K562 (cell line): ENCODE results near the gene VWA7. TPM values are rescaled to one million over a fixed set of nuclear protein-coding genes. Genes with fewer than 3 reads are reported as not detected.
"Not testable (repeated sequence)": the region's sequence is repeated elsewhere in the genome, so short reads cannot be mapped to it uniquely, and the experiment has no call there.

Source experiments
- ATAC-seq: fragments of 200-7000 bp; cut with Tn5 transposase; 3 replicates; pipeline ENCODE4 v1.9.1; 2020; ENCODE audit warnings: moderate library complexity
- BruUV-seq: library from RNA; stranded (reverse); fragments of 400-500 nt; replicated peaks from 2 replicates; lab custom pipeline; 2021; lab: Mats Ljungman, UMichigan
- CTCF ChIA-PET: fragments of 300-600 bp; formaldehyde crosslinking; extraction: SDS; loops from one replicate; lab custom pipeline; 2021; ENCODE audit warnings: low intra/inter-chr PET ratio; lab: Yijun Ruan, JAX
- POLR2A ChIA-PET: fragments of 300-600, 350-650 bp; sonication (Branson Sonifier 250); formaldehyde crosslinking; extraction: SDS; loops from one replicate; lab custom pipeline; 2021; ENCODE audit warnings: antibody characterized with exemption, inconsistent platforms; lab: Yijun Ruan, JAX
- DNase-seq, 4 experiments: peaks; one replicate each; pipeline versions ENCODE4 v3.0.0 to v3.0.0-alpha.2; 2011 to 2018; ENCODE audit warnings: low spot score in 3 of 4, mixed read lengths in 3 of 4; ENCODE audit errors: extremely low read depth in 1 of 4
- FAIRE-seq: peaks from 2 replicates; lab custom pipeline; 2011; peaks lifted over from hg19 to GRCh38; lab: Jason Lieb, UNC
- H2AFZ ChIP-seq: 2 replicates; pipeline ENCODE4 v1.6.0; 2011; ENCODE audit warnings: low read depth, low read length, control low read depth, inconsistent platforms
- H3K27ac ChIP-seq: fragments of 200-600 bp; 3 replicates; pipeline ENCODE4 v1.8.0; 2011; ENCODE audit warnings: low read depth, mild to moderate bottlenecking, control low read depth, inconsistent platforms, low read length, moderate library complexity, mixed read lengths; ENCODE audit errors: extremely low read depth
- H3K27me3 ChIP-seq, 2 experiments: fragments of 300-600 bp in 1 of 2; 2 replicates in 1 of 2; 3 replicates in 1 of 2; pipeline versions ENCODE4 v1.6.0 to v1.8.0; 2011; ENCODE audit warnings: inconsistent platforms in 2 of 2, low read length in 2 of 2, mild to moderate bottlenecking in 1 of 2, mixed read lengths in 1 of 2, moderate library complexity in 1 of 2; ENCODE audit not compliant: control insufficient read depth in 2 of 2, insufficient read depth in 2 of 2
- H3K36me3 ChIP-seq: fragments of 300-600 bp; 3 replicates; pipeline ENCODE4 v1.8.0; 2011; ENCODE audit warnings: mild to moderate bottlenecking, low read length, inconsistent platforms; ENCODE audit not compliant: control insufficient read depth, insufficient read depth
- H3K4me1 ChIP-seq, 2 experiments: fragments of 200-600 bp in 1 of 2; replicated peaks in 1 of 2; 2 replicates in 1 of 2; 3 replicates in 1 of 2; pipeline versions ENCODE4 v1.5.1 to v1.8.0; 2011; ENCODE audit warnings: inconsistent platforms in 2 of 2, low read length in 2 of 2, mild to moderate bottlenecking in 1 of 2, mixed read lengths in 1 of 2, moderate library complexity in 1 of 2; ENCODE audit not compliant: control insufficient read depth in 2 of 2, insufficient read depth in 2 of 2
- H3K4me2 ChIP-seq: 2 replicates; pipeline ENCODE4 v1.6.1; 2011; ENCODE audit warnings: low read length, control low read depth, inconsistent platforms, mixed read lengths; ENCODE audit not compliant: insufficient read depth
- H3K4me3 ChIP-seq: fragments of 200-600 bp; sonication (generic), shearing (Covaris generic); 2 replicates; pipeline ENCODE4 v1.5.1; 2016; ENCODE audit warnings: control low read depth, inconsistent platforms
- H3K79me2 ChIP-seq: fragments of 200-600 bp; 3 replicates; pipeline ENCODE4 v1.8.0; 2011; ENCODE audit warnings: low read length, inconsistent platforms; ENCODE audit not compliant: control insufficient read depth, insufficient read depth
- H3K9ac ChIP-seq, 2 experiments: 2 replicates each; pipeline versions ENCODE4 v1.6.0 to v1.6.1; 2011; ENCODE audit warnings: low read depth in 2 of 2, low read length in 2 of 2, control low read depth in 1 of 2, inconsistent platforms in 1 of 2, mild to moderate bottlenecking in 1 of 2, mixed read lengths in 1 of 2; ENCODE audit not compliant: insufficient read depth in 1 of 2
- H3K9me1 ChIP-seq: one replicate; pipeline ENCODE4 v1.6.0; 2011; ENCODE audit warnings: inconsistent platforms, mild to moderate bottlenecking, low read length, moderate library complexity; ENCODE audit not compliant: control insufficient read depth, insufficient read depth
- H3K9me3 ChIP-seq: replicated peaks from 2 replicates; pipeline ENCODE4 v1.5.1; 2011; ENCODE audit warnings: low read depth, low read length, inconsistent platforms; ENCODE audit not compliant: control insufficient read depth, insufficient read depth
- H4K20me1 ChIP-seq: replicated peaks from 2 replicates; pipeline ENCODE4 v1.6.1; 2011; ENCODE audit warnings: low read length, inconsistent platforms, mixed read lengths; ENCODE audit not compliant: control insufficient read depth, insufficient read depth
- AFF1 ChIP-seq, 2 experiments: fragments of 450-650 bp; IDR thresholded peaks; 2 replicates each; pipeline ENCODE4 v1.6.1; 2018; ENCODE audit warnings: mild to moderate bottlenecking in 2 of 2, low read depth in 1 of 2; ENCODE audit not compliant: partially characterized antibody in 2 of 2
- CTCF ChIP-seq, 3 experiments: IDR thresholded peaks in 2 of 3; conservative IDR thresholded peaks in 1 of 3; 2 replicates each; pipeline ENCODE4 v1.5.1; 2011 to 2012; ENCODE audit warnings: low read length in 3 of 3, mild to moderate bottlenecking in 3 of 3, control low read depth in 2 of 3, improper control_type of control experiment in 1 of 3, inconsistent platforms in 1 of 3, low read depth in 1 of 3, mixed read lengths in 1 of 3, moderate library complexity in 1 of 3; ENCODE audit not compliant: insufficient read depth in 2 of 3
- ETV1 ChIP-seq: fragments of 450-650 bp; conservative IDR thresholded peaks from 2 replicates; pipeline ENCODE4 v1.6.1; 2016; ENCODE audit warnings: missing genetic modification characterization, control low read depth, low read depth, missing compliant biosample characterization
- HEY1 ChIP-seq: fragments of 250-450 bp; sonication (Bioruptor Pico); IDR thresholded peaks from 2 replicates; pipeline ENCODE4 v1.5.0; 2020; ENCODE audit warnings: mild to moderate bottlenecking, moderate library complexity, borderline replicate concordance
- MTA1 ChIP-seq: fragments of 450-650 bp; IDR thresholded peaks from 2 replicates; pipeline ENCODE4 v1.6.1; 2017; ENCODE audit warnings: borderline replicate concordance
- PHTF2 ChIP-seq: fragments of 250-450 bp; sonication (Bioruptor Pico); IDR thresholded peaks from 2 replicates; pipeline ENCODE4 v1.5.0; 2021; ENCODE audit warnings: mild to moderate bottlenecking
- RBFOX2 ChIP-seq: fragments of 200-400 bp; formaldehyde crosslinking; IDR thresholded peaks from 2 replicates; pipeline ENCODE4 v1.6.1; 2017; ENCODE audit warnings: low read depth, mild to moderate bottlenecking, low read length, moderate library complexity
- SIN3A ChIP-seq, 2 experiments: fragments of 150-350 bp in 1 of 2; IDR thresholded peaks; 2 replicates each; pipeline ENCODE4 v1.6.1; 2011 to 2016; ENCODE audit warnings: borderline replicate concordance in 2 of 2, low read depth in 2 of 2, low read length in 2 of 2, mild to moderate bottlenecking in 2 of 2, moderate library complexity in 2 of 2; ENCODE audit not compliant: control insufficient read depth in 1 of 2
- ZBTB7A ChIP-seq: IDR thresholded peaks from 2 replicates; pipeline ENCODE4 v1.6.1; 2011; ENCODE audit warnings: low read depth, mild to moderate bottlenecking, low read length, moderate library complexity, borderline replicate concordance; ENCODE audit not compliant: control insufficient read depth
- ZNF23 ChIP-seq: fragments of 250-450 bp; sonication (Bioruptor Pico); IDR thresholded peaks from 2 replicates; pipeline ENCODE4 v1.4.0; 2020; ENCODE audit warnings: mild to moderate bottlenecking
- WGBS: fragments of 100-300 bp; shearing (Covaris generic); methylation state at CpG from one replicate; pipeline ENCODE4 v1.1.6; 2016; ENCODE audit warnings: low coverage, mixed read lengths; ENCODE audit not compliant: insufficient coverage; ENCODE audit errors: missing lambda C conversion rate; 5-methylcytosine and 5-hydroxymethylcytosine counted together
- in situ Hi-C: fragments of 300-500 bp; cut with MboI; formaldehyde crosslinking; loops from 4 replicates; pipeline ENCODE4 v1.15.0; 2018; ENCODE audit warnings: inconsistent platforms, mixed read lengths
- intact Hi-C: fragments of 100-400 bp; cut with micrococcal nuclease; formaldehyde crosslinking; loops from 2 replicates; pipeline ENCODE4 v1.14.2; 2022
- polyA plus RNA-seq, 8 experiments: library from polyadenylated mRNA; depleted of rRNA in 4 of 8; stranded (reverse) in 5 of 8; unstranded in 3 of 8; fragments of >200 nt; fragmentation: Nextera tagmentation in 2 of 8; fragmentation: Illumina TruSeq in 1 of 8; extraction: Ambion mirVana in 2 of 8; extraction: Trizol in 1 of 8; gene quantifications; 2 replicates each; pipeline versions ENCODE4 v1.2.1 to v1.2.3, GENCODE V29; 2011 to 2014; ENCODE audit warnings: inconsistent platforms in 1 of 8, missing spikeins in 1 of 8
- total RNA-seq, 7 experiments: library from RNA; depleted of rRNA in 6 of 7; stranded (reverse); fragments of >200 nt in 6 of 7; fragmentation: Illumina TruSeq in 2 of 7; extraction: Trizol in 2 of 7; gene quantifications; 2 replicates each; pipeline versions ENCODE4 v1.2.1 to v1.2.3, GENCODE V29; 2011 to 2021; ENCODE audit warnings: low replicate concordance in 1 of 7

VWA7 gene
- total and polyA plus RNA-seq, 9 of the 15 experiments (the other 6 are each of a cell fraction or from before 2014, with no cell fraction given), result 0.18 to 2.9 (median 0.95) TPM

- DNase-seq, result not testable (repeated sequence)
- peak; percentile 42 for FAIRE-seq
- TF ChIP-seq AFF1 (IDR thresholded peaks at IDR 0.05; ENCODE audit: low read depth in 1 of 2, partially characterized antibody in 2 of 2), result peak in 1 of 2 experiments; percentile 21
- TF ChIP-seq CTCF (IDR thresholded peaks at IDR 0.05 in 2 of 3, conservative IDR thresholded peaks at IDR 0.05 in 1 of 3; ENCODE audit: insufficient read depth in 2 of 3, low read depth in 1 of 3, low read length in 3 of 3), result peak in 1 of 3 experiments; percentile 36; a peak in 1 of 6 replicates
- 0 out of 2 replicates have a peak, but pooled peaks have one; percentile 22 for TF ChIP-seq MTA1
- peak; percentile 53; the same call in 1 of the 2 replicates for TF ChIP-seq RBFOX2
- TF ChIP-seq HEY1 (CRISPR knock-in tag), result peak; percentile 9; the same call in 1 of the 2 replicates
- TF ChIP-seq PHTF2 (CRISPR knock-in tag), result peak; percentile 84; the same call in 1 of the 2 replicates
- TF ChIP-seq ZBTB7A, result peak; percentile 72; the same call in 1 of the 2 replicates
- TF ChIP-seq ETV1 (tag), result 0 out of 2 replicates have a peak, but pooled peaks have one; percentile 19
- 0 out of 2 replicates have a peak, but pooled peaks have one; percentile 27 for TF ChIP-seq ZNF23 (CRISPR knock-in tag)
- TF ChIP-seq SIN3A (IDR thresholded peaks at IDR 0.05; ENCODE audit: borderline replicate concordance in 2 of 2, control insufficient read depth in 1 of 2, low read depth in 2 of 2, low read length in 2 of 2), result 0 out of 4 replicates have a peak, but pooled peaks of 1 of the 2 experiments have one; percentile 67
Measured at GRCh38 chr6:31817133-31817928, 40.2 kb upstream of the VWA7 start.

More at GRCh38 chr6:31817133-31817928, 40.2 kb upstream of the VWA7 start:
- POLR2A ChIA-PET, result interaction anchor here (0.8 to 1.9 kb wide), 15 partner anchors 9 to 266 kb away, joined by 3 to 20 read pairs (median 4); partner anchors contain the start of genes CLIC1, GPANK1, HSPA1B and LSM2
- peaks cover 38 to 45% of the 10 kb centered on the region in 2 experiments for H3K4me1 ChIP-seq
- H3K9ac ChIP-seq, result peak overlapping the region; percentile 53 to 90
- H3K4me2 ChIP-seq, result peak overlapping the region; percentile 89
- under 1% methylated on average over 14 of the region's 37 CpGs for WGBS
- TSS peak; percentile 60 for BruUV-seq
- H3K9me3 ChIP-seq, H2AFZ ChIP-seq, CTCF ChIA-PET, H3K27me3 ChIP-seq, intact Hi-C loops, H3K9me1 ChIP-seq, in situ Hi-C loops: not testable (repeated sequence)
- ATAC-seq, result peak; percentile 3
- peak overlapping the region; percentile 21; the same call in 1 of the 3 replicates for H3K27ac ChIP-seq
- peaks cover 61% of the 10 kb centered on the region for H3K79me2 ChIP-seq
- peak overlapping the region; percentile 54 for H3K4me3 ChIP-seq
- H3K36me3 ChIP-seq, result peaks cover 23% of the 10 kb centered on the region
- H4K20me1 ChIP-seq, result peaks cover 16% of the 10 kb centered on the region
